ENCODE measurements around the gene PRR20G.
"Not testable (repeated sequence)": the region's sequence is repeated elsewhere in the genome, so short reads cannot be mapped to it uniquely, and the experiment has no call there.

The PRR20G gene

DNA sequence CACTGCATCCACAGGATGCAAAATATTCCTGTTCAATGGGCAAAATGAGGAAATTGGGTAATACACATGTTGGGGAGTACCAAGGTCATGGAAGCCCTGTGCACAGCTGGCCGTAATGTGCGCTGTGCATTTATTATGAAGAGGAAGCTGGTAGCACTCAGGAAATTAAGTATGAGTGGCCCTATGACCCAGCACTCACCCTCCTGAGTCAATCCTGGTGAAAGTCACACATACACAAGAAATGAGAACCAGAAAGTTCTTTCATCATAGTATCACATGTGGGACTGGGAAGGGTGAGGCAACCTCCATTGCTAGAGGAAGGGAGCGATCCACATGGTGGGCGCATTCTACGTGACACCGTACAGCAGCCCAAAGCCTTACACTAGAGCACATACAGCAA lies 11.4 kb upstream of the PRR20G start:
- no peak for DNase-seq (ENCODE audit: low spot score)
- Histone ChIP-seq H3K27ac (no peak overlapping the region), H3K4me3 (no peak overlapping the region)
- TF ChIP-seq CTCF (IDR thresholded peaks at IDR 0.05) = no peak

- no peak for TF ChIP-seq CTCF (IDR thresholded peaks at IDR 0.05)
- DNase-seq (ENCODE audit: low spot score) = no peak
- H3K27ac ChIP-seq = no peak overlapping the region
- no peak overlapping the region for H3K4me3 ChIP-seq
Observed at GRCh38 chr3:127296959-127297358, 9.1 kb upstream of the PRR20G start.

DNA sequence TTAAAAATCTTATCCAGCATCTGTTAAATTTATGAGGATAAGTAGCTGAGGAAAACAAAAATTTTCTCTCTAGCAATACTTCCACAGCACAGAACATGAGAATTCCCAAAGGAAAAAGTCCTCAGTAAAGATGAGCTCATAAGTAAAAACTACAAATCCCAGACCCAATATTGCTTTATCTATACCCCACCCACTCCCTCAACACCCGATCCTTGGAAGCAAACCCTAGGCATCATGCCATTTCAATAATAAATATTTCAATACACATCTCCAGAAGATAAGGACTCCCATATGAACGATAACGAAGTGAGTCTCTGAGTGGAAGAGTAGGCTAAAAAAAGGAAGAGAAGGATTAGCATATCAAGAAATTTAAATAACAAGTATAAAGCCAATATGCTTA lies 8.3 kb upstream of the PRR20G start:
- no peak for TF ChIP-seq CTCF (IDR thresholded peaks at IDR 0.05)
- Histone ChIP-seq H3K4me3 (no peak overlapping the region), H3K27ac (no peak overlapping the region)
- no peak for DNase-seq (ENCODE audit: low spot score)

GRCh38 chr3:127293650-127294049 lies 5.8 kb upstream of the PRR20G start:
- not testable (repeated sequence) for H3K4me3 ChIP-seq; H3K27ac ChIP-seq; DNase-seq (ENCODE audit: low spot score)

GRCh38 chr3:127291611-127292010 lies 3.8 kb upstream of the PRR20G start:
- Histone ChIP-seq H3K27ac (no peak overlapping the region), H3K4me3 (no peak overlapping the region)
- TF ChIP-seq CTCF (IDR thresholded peaks at IDR 0.05) = no peak
- DNase-seq (ENCODE audit: low spot score) = no peak

GRCh38 chr3:127291114-127291513 lies 3.3 kb upstream of the PRR20G start:
- Histone ChIP-seq H3K27ac (no peak overlapping the region), H3K4me3 (no peak overlapping the region)
- TF ChIP-seq CTCF (IDR thresholded peaks at IDR 0.05) = no peak
- DNase-seq (ENCODE audit: low spot score) = no peak

DNA sequence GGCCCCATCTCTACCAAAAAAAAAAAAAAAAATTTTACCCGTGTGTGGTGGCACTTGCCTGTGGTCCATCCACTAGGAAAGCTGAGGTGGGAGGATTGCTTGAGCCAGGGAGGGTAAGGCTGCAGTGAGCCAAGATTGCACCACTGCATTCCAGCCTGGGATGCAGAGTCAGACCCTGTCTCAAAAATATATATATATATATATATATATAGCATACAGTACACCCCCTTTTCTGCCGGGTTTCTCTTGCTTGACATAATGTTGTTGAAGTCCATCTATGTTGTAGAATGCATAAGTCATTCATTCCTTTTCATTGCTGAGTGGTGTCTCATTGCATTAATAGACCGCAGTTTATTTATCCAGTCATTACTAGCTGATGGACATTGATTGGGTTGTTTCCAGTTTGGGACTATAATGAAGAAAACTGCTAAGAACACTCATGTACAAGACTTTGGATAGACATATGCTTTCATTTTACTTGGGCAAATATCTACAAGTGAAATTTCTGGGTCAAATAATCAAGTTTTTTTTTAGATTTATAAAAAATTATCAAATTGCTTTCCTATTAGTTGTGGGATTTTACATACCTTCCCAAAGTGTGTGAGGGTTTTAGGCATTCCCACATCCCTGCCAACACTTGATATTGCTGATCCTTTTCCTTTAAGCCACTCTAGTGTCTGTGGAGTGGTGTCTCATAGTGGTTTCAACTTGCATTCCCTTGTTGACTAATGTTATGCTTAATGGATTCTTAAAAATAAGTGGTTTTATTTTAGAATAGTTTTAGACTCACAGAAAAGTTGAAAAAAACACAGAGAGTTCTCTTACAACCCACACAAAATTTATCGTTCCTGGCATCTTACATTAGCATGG lies 2.1 kb upstream of the PRR20G start:
- TF ChIP-seq CTCF (IDR thresholded peaks at IDR 0.05) = no peak
- H3K4me3 ChIP-seq = no peak overlapping the region
- H3K27ac ChIP-seq = no peak overlapping the region
- no peak for DNase-seq (ENCODE audit: low spot score)
